GM19193 (cell line): ENCODE results near the gene FLVCR2.

Source experiments
- POLR2A ChIP-seq: IDR thresholded peaks from 4 replicates; pipeline ENCODE4 v1.6.1; 2011; ENCODE audit not compliant: insufficient read depth, insufficient read length; ENCODE audit errors: extremely low read depth

The FLVCR2 gene, protein sequence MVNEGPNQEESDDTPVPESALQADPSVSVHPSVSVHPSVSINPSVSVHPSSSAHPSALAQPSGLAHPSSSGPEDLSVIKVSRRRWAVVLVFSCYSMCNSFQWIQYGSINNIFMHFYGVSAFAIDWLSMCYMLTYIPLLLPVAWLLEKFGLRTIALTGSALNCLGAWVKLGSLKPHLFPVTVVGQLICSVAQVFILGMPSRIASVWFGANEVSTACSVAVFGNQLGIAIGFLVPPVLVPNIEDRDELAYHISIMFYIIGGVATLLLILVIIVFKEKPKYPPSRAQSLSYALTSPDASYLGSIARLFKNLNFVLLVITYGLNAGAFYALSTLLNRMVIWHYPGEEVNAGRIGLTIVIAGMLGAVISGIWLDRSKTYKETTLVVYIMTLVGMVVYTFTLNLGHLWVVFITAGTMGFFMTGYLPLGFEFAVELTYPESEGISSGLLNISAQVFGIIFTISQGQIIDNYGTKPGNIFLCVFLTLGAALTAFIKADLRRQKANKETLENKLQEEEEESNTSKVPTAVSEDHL

DNA sequence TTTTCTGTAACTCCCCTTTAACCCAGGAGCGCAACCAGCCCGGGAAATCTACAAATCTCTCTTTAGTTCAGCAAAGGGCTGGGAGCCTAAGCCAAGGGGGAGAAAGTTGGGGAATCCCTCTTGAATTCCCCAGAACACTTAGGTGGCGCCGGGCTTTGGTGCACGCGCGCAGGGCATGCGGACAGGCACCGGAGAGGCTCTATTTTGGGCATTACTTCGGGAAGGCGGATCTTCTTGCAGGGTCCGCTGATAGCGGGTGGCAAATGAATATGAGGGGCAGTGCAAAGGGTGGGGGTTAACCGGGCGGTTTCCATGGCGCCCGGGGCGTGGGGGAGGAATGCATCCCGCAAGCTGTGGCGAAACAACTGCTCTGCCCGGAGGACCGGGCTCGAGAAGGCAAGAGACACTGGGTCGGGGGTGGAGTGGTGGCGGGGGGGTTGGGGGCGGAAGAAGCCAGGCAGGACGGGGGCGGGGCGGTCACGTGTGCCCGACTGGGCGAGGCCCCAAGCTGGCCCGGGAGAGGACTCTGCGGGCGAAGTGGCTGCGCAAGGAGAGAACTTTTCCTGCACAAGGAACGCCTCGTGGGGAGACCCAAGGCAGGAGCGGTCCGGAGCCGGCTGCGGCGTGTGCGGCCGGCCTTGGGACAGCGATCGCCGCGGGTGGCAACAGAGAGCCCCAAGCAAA, at the start of gene FLVCR2:
Gene FLVCR2, plus strand, starts transcription at position 519 of the 684 bp plus-strand sequence. CDS start 353 bp downstream, outside the sequence.
- peak; percentile 32 for TF ChIP-seq POLR2A

DNA sequence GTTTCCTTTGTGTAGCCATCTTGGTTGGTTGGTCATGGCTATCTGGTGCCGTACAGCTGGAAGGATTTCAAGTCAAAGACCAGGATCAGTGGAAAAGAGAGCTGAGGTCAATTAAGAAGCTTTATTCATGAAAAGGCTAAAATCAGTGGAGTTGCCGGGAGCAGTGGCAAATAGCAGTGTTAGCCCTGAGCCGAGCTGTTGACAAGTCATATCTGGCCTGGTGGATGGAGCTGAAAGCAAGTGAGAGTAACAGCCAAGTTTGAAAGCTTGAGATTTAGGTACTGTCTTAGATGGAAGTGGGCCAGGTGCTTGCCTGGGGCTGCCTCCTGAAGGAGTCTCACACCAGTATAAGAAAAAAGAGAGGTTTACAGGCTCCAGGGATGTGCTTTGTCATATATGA, 47.2 kb upstream of the FLVCR2 start:
- TF ChIP-seq POLR2A, result no peak

DNA sequence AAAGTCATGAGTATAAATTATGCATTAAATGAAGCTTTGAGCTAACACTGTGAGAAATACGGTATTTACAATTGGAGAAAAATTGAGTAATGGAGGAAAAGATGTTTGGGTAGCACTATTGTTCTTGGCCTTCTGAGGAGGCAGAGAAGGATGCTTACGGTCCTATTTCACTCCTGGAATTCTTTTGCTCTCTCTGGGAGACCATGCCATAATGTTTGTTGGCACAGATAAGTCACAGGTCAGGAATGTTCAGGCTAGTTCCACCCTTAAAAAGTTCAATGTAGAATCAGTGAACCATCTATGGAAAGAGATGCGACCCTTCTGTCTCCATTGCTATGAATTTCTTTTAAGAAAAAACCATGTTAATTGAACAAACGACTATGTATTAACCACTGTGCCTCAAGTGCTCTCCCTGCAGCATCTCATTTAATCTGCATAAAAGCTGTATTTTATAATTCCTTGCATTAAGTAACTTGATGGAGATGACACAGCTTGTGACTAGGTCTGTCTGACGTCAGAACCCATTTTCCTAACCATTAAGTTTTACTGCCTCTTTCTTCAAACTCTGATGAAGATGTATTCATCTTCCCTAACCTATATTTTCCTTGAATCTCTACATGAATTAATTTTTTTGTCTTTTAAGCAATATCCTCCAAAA, 46.6 kb upstream of the FLVCR2 start:
- TF ChIP-seq POLR2A, result no peak

DNA sequence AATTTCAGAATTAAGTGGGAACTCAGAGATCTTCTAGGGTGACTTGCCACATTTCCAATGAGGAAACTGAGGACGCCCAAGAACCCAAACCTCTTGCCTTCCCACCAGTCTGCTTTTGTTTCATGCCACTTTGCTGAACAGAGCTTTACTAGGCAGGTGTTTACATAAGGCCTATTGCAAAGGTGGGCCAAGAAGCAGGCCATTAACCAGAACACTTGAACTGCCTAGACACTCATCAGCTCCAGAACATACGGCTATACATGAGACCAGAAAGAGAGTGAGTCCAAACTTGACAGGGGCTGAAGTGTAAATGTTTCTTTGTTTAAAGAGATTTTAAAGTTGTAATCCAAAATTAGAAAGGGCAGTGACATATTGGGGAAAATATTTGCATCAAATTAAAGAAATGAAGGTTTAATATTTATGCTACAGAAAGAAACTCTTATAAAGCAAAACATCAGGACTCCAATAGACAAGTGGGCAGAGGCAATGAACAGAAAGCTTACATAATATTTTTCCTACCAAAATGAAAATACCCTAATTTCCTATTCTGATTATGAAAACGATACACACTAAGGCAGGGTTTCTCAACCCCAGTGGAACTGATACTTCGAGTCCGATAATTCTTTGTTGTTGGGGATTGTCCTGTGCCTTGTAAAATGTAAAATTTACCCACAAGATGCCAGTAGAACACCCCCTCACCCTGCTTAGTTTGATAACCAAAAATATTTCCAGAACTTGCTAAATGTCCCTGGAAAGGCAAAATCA, 44.4 kb upstream of the FLVCR2 start:
- TF ChIP-seq POLR2A, result no peak

DNA sequence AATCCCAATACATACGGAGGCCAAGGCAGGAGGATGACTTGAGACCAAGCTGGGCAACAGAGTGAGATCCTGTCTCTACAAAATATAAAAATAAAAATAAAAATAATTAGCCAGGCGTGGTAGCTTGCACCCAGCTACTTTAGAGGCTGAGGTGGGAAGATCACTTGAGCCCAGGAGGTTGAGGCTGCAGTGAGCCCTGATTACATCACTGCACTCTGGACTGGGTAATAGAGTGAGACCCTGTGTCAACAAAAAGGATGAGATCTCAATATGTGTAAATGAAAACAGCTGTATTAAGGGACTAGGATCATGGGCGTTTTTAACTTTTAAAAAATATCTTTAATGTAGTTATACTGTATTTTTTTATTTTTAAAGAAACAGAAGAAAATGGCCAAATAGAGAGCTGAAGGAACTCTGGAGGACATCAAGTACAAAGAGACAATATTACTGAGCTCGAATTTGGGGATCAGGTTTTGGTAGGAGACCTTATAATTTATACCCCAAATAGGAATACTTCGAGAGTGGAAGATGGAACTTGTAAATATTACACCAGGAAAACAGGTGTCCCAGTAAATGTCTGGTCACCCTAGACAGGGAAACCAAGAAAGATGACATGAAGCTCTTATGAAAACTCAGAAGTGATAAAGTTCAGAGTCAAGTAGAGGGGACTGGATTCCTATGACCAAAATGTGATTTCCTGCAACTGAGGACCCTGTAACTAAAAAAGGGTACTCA, 43.1 kb upstream of the FLVCR2 start:
- no peak for TF ChIP-seq POLR2A

DNA sequence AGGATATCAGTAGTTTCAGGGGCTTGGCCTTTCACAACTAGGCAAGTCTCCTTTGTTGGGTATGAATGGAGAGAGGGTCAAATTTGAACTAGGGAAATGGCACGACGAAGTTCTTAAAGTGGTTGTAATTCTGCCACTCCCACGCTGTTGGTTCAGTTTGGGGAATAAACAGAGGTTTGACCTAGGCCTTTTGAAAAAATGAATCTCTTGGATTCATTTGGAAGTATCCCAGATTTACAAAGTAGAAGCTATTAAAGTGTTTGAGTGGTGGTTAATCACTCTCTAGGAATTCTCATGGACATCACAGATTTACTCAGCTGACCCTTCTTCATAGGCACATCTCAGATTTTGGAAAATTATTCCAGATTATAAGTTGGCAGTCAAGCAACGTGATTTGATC, 41.3 kb upstream of the FLVCR2 start:
- TF ChIP-seq POLR2A, result no peak

DNA sequence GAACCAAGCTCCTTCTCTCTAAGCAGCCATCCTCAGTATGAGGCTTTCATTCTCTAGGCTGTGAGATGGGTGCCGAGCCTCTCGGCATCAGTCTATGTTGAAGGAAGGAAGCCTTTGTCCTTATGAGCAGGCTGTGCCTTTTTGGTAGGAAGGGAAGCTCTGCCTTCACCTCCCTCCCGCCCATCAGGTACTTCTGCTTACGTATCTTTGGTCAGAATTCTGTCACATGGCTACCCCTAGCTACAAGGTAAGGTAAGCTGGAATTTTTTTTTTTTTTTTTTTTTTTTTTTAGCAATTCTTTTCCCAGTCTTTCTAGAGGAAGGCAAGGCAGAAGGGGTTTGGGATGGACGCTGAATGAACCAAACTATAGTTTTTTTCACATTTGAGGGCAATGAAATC, 39.3 kb upstream of the FLVCR2 start:
- TF ChIP-seq POLR2A, result no peak

DNA sequence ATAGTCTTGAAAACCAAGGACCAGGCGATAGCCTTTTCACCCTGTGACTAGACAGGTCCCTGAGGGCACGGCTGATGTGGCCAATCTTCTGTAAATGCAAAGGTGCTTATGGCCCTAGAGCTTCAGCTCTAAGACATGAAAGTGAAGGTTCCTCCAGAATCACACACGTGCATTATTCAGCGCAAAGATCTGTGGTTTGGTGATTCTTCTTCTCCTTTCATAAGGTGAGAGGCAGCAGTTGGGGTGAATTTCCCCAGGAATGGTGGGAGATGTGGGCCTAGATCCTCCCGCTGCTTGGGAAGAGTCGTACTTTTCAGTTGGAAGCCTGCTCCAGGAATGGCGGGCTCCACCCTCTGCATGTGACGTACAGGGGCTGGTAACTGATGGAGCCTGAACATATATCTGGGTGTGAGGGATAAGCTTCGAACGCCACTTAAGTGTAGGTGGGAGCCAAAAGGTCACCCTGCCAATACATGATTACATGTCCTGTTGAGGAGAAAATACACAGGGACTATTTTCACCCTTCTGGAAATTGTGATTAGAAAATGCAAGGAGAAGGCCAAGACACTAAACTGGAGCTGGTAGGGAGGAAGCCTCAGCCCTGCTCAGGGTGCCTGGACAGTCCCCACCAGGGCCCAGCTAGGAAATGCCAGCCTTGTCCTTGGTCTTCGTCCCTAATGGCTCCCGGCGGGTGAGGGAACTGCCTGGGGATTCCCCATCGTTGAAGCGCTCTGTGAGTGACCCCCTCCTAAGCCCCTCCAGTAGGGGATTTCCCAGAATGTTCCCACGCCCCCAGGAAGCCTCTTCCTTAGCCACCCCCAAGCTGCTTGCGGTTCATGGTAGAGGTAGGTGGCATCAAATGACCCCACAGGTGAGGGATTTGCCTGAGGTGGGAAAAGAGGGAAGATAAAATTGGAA, 38.6 kb upstream of the FLVCR2 start:
- TF ChIP-seq POLR2A, result peak; percentile 45

DNA sequence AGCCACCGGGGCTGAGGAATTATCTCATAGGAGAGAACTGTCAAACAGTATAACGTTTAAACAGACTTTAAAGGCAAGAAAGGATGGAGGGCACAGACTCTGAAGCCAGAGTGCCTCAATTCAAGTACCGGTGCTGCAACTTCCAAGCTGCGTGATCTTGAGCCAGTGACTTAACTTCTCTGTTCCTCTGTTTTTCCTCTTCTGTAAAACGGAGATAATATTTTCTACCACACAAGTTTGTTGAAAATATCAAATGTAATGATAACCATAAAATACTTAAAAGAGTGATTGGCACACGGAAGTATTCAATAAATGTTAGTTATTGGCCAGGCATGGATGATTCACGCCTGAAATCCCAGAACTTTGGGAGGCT, 38.0 kb upstream of the FLVCR2 start:
- no peak for TF ChIP-seq POLR2A

DNA sequence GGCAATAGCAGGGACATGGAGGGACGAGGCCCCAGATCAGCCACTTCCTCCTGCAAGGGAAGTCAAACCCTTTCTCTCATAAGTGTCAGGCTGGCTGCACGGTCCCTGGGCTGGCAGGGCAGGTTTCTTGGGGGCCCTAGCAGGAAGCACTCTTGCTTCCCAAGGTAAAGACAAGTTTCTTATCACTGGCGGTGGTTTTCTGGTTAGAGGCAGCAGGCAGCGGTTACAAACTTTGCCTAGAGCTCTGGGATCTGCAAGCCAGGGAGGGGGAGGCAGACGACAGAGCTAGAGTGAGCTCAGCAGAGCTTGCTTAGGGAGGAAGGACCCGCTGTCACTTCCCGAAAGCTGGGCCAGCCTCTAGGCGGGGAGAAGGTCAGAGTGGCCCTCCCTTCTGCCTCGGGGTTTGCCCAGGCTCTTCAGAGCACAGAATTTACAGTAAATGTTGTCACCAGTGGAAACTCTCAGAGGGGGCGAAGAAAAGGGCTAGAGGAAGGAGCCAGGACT, 35.8 kb upstream of the FLVCR2 start:
- TF ChIP-seq POLR2A, result no peak

DNA sequence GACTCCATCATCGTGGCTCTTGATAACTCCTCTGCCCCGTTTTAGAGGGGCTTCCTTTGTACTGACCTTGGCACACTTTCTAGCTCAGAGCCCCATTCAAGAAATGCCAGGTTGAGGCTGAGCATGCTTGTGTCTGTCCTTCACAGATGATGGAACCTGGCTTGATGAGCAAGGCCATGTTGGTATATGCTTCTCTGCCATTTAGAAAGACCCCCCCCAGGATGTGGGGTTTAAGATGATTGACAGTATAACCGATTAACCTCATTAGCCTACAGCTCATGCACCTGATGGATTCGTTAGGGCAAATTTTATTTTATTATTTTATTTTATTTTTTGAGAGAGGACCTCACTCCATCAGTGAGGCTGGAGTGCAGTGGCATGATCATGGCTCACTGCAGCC, 35.2 kb upstream of the FLVCR2 start:
- no peak for TF ChIP-seq POLR2A

DNA sequence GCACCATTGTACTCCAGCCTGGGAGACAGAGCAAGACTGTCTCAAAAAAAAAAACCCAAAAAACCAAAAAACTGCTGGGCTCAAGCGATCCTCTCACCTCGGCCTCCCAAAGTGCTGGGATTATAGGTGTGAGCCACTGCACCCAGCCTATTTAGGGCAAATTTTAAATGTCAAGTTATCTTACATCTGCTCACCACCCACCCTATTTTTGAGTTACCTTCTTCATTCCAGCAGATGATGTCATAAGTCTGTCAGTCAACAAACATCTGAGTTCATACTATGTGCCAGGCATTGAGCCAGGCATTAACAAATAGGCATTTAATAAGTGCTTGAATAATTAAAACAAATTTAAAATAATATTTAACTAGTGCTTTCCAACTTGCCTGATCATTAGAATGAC, 34.6 kb upstream of the FLVCR2 start:
- TF ChIP-seq POLR2A, result no peak

DNA sequence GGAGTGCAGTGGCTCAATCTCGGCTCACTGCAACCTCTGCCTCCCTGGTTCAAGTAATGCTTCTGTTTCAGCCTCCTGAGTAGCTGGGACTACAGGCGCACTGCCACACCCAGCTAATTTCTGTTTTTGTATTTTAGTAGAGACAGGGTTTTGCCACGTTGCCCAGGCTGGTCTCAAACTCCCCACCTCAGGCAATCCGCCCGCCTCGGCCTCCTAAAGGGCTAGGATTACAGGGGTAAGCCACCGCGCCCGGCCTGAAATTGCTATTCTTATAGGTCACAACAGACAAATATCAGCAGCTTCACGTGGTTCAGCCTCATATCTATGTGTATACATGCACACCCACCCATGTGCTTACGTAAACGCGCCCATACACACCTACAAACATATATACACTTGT, 32.5 kb upstream of the FLVCR2 start:
- no peak for TF ChIP-seq POLR2A
